HG03039 (cell line): Measurements from ENCODE around the gene ZKSCAN2.

Experiments used
- ATAC-seq: cut with Tn5 transposase; IDR thresholded peaks from one replicate; pipeline ENCODE4 v1.9.1; 2021; ENCODE audit warnings: mild to moderate bottlenecking, moderate library complexity; ENCODE audit not compliant: unreplicated experiment

Gene ZKSCAN2

DNA sequence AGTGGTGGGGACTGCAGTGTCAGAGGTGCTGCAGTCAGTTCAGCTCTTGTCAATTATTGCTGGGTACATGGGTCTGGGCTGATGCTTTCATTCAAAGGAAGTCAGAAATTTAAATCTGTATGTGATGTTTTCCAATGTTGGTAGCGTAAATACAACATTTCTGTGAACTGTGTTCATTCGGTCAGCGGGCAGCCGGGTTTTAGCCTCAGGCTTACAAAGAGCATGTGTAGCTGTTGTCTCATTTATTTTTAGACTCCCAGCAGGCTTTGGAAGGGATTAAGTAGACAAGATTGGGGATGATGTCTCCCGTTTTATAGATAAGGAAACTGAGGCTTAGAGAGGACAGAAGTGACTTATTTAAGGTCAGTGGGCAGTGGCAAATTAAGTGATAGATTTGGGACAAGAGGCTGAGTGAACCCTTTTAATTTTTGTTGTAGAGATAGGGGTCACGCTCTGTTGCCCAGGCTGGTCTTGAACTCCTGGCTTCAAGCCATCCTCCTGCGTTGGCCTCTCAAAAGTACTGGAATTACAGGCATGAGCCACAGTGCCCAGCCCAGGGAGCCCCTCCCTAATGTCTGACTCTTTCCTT is 32.8 kb downstream of the ZKSCAN2 start:
- ATAC-seq = no peak

- no peak for ATAC-seq
Measured at GRCh38 chr16:25223964-25224363, 33.7 kb downstream of the ZKSCAN2 start.

GRCh38 chr16:25222959-25223358 is 34.7 kb downstream of the ZKSCAN2 start:
- ATAC-seq = no peak

DNA sequence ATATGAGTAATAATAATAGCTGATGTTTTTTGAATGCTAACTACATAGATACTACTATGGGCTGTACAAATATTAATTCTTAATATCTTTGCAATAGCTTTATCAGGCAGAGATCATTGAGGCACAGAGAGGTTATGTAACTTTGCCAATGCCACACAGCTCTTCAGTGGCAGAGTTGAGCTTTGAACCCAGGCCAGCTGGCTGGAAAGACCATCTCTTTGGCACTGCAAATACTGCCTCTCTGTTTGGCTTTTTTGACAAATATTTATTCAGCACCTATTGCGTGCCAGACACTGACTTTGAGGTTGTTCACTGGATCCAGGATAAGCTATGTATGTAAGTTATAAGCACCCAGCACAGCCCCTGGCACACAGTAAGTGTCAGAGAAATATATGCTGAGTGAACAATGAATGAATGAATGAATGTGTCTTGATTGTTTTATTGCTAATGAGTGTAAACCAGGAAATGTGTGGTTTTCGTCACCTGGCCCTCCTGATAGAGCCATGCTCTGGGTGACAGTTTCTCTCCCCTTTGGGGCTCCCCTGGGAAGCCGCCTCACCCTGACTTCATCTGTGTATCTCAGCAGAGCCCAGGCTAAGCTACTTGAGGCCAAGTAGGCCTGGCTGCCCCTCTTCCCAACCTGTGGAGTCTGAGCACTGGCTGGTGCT is 38.4 kb downstream of the ZKSCAN2 start:
- ATAC-seq = no peak

GRCh38 chr16:25217921-25218320 is 39.7 kb downstream of the ZKSCAN2 start:
- ATAC-seq = no peak

DNA sequence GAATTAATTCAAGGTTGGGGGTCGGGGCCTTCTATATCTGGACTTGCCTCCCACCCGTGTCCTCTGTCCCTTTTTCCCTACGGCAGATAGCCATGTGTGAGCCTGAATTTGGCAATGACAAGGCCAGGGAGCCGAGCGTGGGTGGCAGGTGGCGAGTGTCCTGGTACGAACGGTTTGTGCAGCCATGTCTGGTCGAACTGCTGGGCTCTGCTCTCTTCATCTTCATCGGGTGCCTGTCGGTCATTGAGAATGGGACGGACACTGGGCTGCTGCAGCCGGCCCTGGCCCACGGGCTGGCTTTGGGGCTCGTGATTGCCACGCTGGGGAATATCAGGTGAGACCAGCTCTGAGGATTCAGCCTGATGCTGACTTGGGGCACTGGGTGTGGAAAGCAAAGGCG is 40.5 kb downstream of the ZKSCAN2 start:
- ATAC-seq = no peak

DNA sequence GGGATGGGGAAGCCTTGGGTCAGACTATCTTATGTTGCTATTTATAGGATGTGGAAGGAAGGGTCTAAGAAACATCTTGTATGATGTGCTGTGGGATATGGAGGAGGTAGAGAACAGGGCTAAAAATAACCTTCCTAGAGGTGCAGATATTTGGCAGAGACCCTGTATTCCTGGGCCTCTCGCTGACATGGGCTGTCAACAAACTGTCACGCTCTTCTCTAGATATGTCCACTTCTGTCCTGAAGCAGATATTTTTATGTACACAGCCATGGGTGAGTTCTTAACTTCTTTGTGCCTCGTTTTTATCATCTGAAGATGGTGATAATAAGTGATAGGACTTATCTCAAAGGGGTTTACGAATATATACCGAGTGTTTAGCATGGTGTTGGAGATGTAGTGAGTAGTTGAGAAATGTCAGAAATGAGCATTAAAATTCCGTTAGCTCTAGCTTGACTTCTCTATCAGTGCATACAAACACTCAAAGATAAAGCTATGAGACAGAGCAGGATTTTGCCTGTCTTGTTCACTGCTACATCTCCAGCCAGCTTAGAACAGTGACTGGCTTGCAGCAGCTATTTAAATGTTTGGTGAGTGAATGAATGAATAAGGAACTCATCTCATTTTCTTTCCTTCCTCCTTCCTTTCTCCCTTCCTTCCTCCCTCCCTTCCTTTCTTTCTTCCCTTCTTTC is 43.8 kb downstream of the ZKSCAN2 start:
- no peak for ATAC-seq

GRCh38 chr16:25212636-25213035 is 45.0 kb downstream of the ZKSCAN2 start:
- ATAC-seq = no peak

DNA sequence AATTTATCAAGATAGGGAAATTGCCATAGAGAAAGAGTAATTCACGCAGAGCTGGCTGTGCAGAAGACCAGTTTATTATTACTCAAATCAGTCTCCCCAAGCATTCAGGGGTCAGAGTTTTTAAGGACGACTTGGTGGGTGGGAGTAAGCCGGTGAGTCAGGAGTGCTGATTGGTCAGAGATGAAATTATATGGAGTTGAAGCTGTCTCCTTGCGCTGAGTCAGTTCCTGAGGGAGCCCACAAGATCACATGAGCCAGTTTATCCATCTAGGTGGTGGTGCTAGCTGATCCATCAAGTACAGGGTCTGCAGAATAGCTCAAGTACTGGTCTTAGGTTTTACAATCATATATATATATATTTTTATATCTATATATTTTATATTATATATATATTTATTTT is 46.9 kb downstream of the ZKSCAN2 start:
- ATAC-seq = no peak

- no peak for ATAC-seq
Measured at GRCh38 chr16:25199457-25199856, 58.2 kb downstream of the ZKSCAN2 start.

- ATAC-seq = no peak
Measured at GRCh38 chr16:25198021-25198420, 59.6 kb downstream of the ZKSCAN2 start.

DNA sequence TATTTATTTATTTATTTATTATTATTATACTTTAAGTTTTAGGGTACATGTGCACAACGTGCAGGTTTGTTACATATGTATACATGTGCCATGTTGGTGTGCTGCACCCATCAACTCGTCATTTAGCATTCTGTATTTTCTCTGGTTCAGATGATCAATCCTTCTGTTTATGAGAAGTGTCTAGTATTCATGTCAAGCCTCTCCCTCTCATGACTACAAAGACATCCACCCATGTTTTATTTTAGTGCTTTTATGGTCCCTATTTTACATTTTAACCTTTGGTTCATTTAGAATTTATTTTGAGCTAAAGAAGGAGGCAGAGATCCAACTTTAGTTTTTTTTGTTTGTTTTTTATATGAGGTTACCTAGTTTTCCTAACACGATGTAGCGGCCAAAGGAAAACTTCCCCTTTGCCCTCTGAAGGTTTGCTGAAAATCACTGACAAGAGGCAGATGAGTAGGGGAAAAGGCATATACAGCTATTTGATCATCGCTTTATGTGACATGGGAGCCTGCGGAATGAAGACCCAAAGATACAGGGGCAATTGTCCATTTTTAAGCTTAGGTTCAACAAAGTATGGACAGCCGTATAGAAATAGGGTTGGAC is 63.3 kb downstream of the ZKSCAN2 start:
- ATAC-seq = no peak

DNA sequence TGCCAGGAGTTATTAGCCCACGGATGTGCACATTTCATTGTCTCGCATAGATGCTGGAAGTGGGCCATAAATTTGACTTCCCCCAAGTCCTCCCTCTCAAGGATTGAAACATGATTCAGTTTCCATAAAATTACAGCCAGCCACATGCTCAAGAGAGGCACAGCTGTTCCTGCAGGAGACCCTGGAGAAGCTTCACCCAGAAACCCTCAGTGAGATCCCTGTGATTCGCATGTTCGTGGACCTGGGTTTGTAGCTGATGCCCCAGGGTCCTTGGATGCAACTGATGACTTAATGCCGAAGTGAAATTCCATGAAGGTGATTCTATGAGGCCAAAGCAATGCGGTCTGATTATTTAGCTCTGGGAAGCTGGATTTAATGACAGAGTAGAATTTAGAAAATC is 65.5 kb downstream of the ZKSCAN2 start:
- no peak for ATAC-seq

- no peak for ATAC-seq
Measured at GRCh38 chr16:25189305-25189704, 68.3 kb downstream of the ZKSCAN2 start.

GRCh38 chr16:25187491-25187795 is 70.2 kb downstream of the ZKSCAN2 start:
- ATAC-seq = no peak
